ENCODE data around the gene RBM17.
"Not testable (repeated sequence)": the region's sequence is repeated elsewhere in the genome, so short reads cannot be mapped to it uniquely, and the experiment has no call there.

Gene RBM17

DNA sequence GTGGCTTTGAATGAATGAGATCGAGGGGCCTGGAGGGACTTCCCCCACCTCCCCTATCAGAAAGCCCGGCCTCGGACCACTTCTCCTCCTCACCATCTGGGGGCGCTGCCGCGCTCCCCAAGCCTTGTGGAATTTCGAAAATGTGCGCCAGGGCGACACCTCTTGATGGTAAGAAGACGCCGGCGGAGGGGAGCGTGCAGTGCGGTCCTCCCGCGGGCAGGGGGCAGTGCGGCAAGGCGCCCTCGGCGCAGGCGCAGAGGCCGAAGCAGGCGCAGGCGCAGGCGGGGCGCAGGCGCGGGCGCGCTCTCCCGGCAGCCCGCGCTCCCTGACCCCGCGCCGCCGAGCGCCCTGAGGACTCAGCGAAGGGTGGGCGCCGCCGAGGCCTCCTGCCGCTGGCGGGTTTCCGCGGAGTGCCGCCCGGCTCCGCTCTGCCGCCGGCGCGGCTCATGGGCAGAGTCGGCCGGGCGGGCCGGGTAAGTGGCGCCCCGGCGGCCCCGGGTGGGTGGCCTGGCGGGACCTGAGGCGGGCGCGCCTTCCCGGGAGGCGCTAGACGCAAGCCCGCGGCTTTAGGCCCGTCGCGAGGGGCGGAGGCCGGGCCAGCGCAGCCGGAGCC lies at the start of gene RBM17:
TSS of gene RBM17 (plus strand) at position 314 of the 613 bp plus-strand sequence. CDS start 8,032 bp downstream, outside the sequence.
- peak; percentile 98 for DNase-seq

GRCh38 chr10:6039711-6040110 lies 49.1 kb upstream of the RBM17 start:
- DNase-seq = no peak

DNA sequence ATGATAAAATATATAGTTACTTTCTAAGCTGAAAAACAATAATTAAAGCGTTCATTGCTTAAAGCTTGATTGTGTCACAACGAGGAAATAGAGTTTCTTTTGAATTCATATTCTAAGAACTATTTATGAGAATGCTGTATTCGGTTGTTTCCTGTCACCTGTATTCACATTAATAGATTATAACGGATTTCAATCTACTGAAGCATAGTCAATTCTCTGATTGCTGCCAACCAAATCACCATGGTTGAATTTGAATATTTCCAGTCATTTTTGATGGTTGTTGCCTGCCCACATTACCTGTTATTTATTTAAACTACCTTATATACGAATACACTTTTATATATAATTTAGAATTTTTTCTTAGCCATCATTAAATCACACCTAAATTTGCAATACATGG lies 48.6 kb upstream of the RBM17 start:
- no peak for DNase-seq

DNA sequence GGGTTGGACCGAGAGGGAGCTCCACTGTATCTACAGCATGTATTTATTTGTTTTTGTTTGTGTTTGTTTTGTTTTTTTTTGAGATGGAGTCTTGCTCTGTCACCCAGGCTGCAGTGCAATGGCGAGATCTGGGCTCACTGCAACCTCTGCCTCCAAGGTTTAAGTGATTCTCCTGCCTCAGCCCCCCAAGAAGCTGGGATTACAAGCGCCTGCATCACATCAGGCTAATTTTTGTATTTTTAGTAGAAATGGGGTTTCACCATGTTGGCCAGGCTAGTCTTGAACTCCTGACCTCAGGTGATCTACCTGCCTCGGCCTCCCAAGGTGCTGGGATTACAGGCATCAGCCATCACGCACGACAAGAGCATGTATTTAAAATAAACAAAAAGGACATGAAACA lies 45.5 kb upstream of the RBM17 start:
- DNase-seq = not testable (repeated sequence)

- no peak for DNase-seq
Measured at GRCh38 chr10:6044060-6044459, 44.8 kb upstream of the RBM17 start.

DNA sequence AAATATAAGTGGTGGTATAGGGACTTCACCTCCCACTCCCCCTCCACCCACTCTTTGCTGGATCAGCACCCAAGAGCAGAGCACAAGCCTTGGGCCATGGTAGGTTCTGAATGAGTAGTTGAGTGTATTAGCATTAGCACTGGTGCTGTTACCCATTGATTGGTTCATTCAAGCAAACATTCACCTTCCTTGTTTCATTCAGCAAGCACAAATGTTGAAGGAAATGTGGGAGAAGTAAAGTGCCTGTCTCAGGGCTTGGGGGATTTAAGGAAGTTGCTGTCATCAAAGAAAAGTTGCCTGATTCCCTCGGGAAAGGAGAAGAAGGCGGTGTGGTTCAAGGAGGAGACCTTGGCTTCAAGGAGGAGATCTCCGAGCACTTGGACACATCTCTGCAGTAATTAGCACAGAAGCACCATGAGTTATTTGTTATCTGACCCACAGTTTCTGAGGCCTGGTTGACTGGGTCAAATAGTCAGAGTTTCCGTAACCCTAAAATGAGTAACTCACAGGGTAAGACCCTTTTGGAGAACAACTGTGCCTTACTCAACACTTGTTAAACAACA lies 44.0 kb upstream of the RBM17 start:
- DNase-seq = no peak

DNA sequence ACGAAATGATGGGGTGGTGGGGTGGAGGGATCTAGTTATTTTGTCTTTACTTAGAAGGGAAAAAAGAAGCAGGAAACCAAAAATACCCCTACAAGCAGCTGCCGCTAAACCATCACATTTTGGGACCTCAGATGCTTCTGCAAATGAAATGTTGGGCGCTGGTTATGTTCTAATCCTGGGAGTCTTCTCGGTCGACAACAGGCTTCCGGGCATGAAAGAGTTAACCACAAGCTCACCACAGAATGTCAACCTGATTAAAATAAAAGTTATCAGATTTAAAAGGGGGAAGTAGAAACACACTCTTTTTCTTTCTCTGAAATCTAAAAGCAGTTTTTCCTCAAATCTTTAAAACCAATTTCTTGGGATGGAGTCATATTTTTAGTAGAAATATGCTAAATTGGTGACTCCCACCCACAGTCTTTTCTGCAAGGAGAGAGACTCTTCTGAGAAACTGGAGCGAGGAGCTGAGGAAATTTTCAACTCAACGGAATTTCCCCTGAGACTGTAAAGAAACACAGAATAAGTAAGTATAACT lies 43.5 kb upstream of the RBM17 start:
- peak; percentile 91 for DNase-seq

DNA sequence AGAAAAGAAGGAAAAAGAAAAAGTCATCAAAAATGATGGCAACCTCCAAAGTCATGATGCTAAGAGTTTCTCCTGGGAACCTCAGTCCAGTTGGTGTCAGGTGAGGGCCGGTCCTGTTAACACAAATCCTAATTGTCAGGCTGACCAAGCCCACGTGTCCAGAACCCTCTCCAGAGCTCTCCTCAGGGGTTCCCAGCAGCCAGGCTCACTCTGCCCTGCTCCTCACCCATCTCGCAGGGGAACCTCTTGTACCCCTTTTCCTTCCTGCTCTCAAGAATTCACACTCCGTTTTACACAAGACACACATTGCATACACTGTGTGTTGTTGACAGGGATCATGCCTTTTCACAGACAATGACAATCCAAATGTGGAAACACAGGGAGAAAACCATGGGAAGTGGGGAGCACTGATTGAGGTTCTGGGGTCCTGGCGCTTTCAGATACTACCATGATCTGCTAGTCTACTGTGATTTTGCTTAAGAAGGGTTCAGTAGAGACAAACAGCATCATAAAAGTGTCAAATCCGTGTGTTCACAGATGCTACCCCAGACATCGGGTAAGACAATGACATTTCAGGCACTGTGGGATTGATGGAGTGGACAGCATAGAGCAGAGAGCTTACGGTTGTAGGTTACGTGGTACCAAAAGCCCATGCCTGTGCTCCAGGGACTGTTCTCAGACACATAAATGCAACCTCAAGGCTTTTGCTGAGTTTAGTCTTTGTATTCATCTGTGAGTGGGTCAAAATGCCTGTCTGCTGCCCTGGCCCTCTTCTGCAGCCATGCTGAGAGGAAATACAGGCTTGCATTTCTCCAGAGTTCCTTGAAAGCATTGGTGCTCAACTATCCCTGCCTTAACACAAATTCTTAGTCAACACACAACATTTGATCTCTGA lies 42.7 kb upstream of the RBM17 start:
- DNase-seq = no peak

- no peak for DNase-seq
Measured at GRCh38 chr10:6046773-6047611, 41.8 kb upstream of the RBM17 start.

GRCh38 chr10:6047847-6048246 lies 41.0 kb upstream of the RBM17 start:
- no peak for DNase-seq

DNA sequence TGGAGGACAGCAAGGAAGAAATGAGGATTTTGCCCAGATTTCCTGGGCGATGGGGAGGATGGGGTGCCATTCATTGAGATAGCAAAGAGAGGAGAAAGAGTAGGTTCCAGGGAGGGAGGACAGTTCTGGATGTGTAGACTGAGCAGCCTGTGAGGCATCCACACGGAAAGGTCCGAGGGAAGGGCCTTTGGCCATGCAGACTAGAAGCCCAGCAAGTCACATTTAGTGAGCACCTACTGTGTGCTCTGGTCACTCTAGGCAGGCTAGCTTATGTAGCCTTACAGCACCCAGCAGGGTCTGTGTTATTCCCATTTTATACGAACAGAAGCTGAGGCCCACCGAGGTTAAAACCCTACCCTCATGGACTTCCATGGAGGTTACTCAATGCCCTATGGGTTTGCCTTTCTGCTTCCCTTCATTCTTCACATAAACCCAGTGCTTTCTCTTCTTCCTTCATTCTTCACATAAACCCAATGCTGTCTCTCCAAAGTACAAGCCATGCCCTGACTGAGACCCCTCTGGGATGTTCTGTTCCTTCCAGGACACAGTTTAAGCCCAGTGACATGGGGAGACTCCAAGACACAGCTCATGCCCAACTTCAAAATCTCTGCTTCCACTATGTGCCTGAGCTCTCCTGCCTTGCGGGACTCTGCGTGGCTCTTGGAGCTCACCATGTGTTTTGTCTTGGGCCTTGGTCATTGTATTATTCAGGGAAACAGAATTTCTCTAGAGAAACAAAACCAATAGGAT lies 40.4 kb upstream of the RBM17 start:
- no peak for DNase-seq

GRCh38 chr10:6049031-6049400 lies 39.8 kb upstream of the RBM17 start:
- no peak for DNase-seq

GRCh38 chr10:6050801-6051445 lies 37.9 kb upstream of the RBM17 start:
- DNase-seq = peak; percentile 94

- DNase-seq = no peak
Measured at GRCh38 chr10:6052247-6053221, 36.3 kb upstream of the RBM17 start.

DNA sequence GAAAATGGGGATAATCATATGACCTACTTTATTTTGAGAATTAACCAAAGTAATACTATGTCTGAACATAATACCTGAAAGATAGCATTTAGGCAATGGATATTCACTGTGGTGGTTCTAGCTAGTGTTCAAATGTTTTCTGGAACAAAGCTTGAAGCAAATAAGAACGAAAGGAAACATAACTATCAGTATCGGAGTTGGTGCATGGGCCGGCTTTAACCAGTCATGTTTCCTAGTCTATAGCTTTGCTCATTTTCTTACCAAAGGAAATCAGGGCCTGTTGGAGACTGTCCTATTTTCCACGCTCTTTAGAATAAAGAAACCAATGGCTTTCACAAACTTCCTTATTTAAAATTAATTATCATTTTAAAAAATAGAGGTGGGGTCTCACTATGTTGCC lies 35.5 kb upstream of the RBM17 start:
- no peak for DNase-seq

GRCh38 chr10:6053816-6054631 lies 34.8 kb upstream of the RBM17 start:
- no peak for DNase-seq

DNA sequence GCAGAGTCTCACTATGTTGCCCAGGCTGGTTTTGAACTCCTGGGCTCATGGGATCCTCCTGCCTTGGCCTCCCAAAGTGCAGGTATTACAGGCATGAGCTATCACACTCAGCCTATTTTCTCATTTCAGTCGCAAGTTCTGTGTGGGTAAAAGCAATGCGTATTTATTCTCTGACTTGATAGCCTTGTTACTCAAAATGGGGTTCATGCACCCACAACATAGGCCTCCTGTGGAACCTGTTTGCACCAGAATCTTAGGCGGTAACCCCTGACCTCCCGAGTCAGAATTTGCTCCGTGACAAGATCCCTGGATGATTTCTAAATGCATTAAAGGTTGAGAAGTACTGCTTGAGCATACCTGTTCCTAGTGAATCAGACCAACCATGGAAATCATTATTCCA lies 34.0 kb upstream of the RBM17 start:
- no peak for DNase-seq

DNA sequence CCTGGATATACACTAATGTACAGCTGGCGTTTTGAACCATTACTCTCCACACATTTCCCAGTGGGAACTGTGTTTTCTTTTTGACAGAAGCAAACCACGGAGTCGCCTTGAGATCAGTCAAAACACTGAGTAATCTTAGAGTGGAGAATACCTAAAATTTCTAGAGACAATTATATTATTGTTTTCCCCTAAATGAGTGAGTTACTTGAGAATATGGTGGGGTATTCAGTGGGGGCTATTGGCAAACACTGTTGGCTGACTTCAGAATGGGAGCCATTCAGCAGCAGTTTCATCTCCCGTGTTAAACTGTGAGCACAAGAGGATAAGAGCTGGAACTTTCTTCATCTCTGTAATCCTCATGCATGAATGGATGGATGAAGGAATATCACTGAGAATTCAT lies 32.9 kb upstream of the RBM17 start:
- no peak for DNase-seq

DNA sequence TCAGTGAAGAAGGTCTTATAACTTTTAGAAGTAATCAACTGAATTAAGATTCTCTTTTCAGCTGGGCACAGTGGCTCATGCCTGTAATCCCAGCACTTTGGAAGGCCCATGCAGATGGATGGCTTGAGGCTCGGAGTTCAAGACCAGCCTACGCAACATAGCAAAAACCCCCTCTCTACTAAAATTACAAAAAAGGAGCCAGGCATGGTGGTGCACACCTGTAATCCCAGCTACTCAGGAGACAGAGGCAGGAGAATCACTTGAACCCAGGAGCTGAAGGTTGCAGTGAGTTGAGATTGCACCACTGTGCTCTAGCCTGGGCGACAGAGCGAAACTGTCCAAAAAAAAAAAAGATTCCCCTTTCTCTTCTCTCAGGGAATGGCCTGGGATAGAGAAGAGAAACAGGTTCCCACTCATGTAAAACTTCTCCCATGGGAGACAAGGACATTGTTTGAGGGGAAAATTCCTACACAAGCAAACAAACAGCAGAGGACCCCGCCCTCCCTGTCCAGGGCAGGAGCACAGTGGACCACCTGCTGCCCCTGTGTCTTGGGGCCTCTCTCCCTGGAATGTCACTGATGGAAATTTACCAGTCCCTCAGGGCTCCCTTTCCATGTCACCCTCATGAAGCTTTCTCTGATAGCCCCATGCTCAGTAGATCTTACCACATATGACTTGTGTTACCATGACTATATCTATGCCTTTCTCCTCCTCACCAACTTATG lies 32.3 kb upstream of the RBM17 start:
- DNase-seq = no peak
